Heart left ventricle (tissue), 13 donors: ENCODE results near the gene BCR.

ENCODE experiments used
- CTCF ChIP-seq, 12 donors: fragments of 200-600 bp; sonication (generic) in 4 of 12; IDR thresholded peaks; one replicate each; pipeline versions ENCODE4 v1.5.0 to v1.8.0; 2018 to 2022; ENCODE audit warnings: antibody characterized with exemption in 12 of 12, mild to moderate bottlenecking in 5 of 12
- POLR2A ChIP-seq, 2 donors: fragments of 450-650 bp; IDR thresholded peaks; one replicate each; pipeline ENCODE4 v1.6.1; 2017; ENCODE audit warnings: antibody characterized with exemption in 2 of 2, mild to moderate bottlenecking in 2 of 2, moderate library complexity in 2 of 2
- donor health status: ischemic (EF 13 %, LVEDD 7.1; RV severe dilation, severe dysfunction).
- donor health status: DM: no; HTN: yes; CAD: no.
- donor health status: DM: no; HTN: no; CAD: no.
- donor health status: ischemic (EF 25% LVEDD 6.9; RV normal size, moderate dysfunction).
- donor health status: ischemic (EF 25% LVEDD 5.7; RV mildly dilated, moderate dysfunction).
- donor health status: ischemic (EF 35%, LVEDD 5.7; RV mildly dilated, moderate dysfunction).
- donor health status: nonischemic (EF 11% LVEDD 7.7; RV severe dilation, severe dysfunction).
- donor health status: DM: yes; HTN: yes; CAD: no.
- donor health status: PGD.
- donor health status: ischemic (EF 29% LVEDD 5.4; RV normal size, mild dysfunction).
- donor health status: nonischemic (EF 23%, LVEDD 6.1; RV moderate dilation, normal function).

- no peak for TF ChIP-seq POLR2A (IDR thresholded peaks at IDR 0.05)
- TF ChIP-seq CTCF (IDR thresholded peaks at IDR 0.05), result no peak
Observed at GRCh38 chr22:23159291-23159630, 21.0 kb upstream of the BCR start.
